ENCODE results near the gene MMGT1.

DNA sequence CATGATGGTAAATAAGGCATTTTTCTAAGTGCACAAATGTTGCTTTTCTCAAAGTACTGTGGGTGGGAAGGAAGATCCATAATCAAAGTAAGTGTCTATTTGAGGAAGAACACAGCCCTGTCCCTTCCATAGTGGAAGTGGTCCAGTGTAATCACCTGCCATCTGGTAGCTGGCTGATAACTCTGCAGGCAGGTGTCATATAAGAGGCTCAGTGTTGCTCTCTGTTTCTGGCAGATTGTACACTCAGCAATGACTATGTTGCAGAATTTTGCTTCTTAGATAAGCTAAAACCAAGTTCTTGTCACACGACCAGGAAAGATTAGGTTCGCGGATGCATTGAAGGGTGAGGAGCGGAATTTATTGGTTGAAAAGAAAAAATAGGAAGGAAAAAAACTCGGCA, 59.4 kb downstream of the MMGT1 start:
- TF ChIP-seq, protein P1, sequence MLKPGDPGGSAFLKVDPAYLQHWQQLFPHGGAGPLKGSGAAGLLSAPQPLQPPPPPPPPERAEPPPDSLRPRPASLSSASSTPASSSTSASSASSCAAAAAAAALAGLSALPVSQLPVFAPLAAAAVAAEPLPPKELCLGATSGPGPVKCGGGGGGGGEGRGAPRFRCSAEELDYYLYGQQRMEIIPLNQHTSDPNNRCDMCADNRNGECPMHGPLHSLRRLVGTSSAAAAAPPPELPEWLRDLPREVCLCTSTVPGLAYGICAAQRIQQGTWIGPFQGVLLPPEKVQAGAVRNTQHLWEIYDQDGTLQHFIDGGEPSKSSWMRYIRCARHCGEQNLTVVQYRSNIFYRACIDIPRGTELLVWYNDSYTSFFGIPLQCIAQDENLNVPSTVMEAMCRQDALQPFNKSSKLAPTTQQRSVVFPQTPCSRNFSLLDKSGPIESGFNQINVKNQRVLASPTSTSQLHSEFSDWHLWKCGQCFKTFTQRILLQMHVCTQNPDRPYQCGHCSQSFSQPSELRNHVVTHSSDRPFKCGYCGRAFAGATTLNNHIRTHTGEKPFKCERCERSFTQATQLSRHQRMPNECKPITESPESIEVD (tag by site-specific recombination; IDR thresholded peaks at IDR 0.05) = no peak
- TF ChIP-seq ZNF23 (tag by site-specific recombination; IDR thresholded peaks at IDR 0.05; ENCODE audit: borderline replicate concordance) (no peak), ZNF707 (tag by site-specific recombination; IDR thresholded peaks at IDR 0.05) (no peak), ZBTB1 (tag by site-specific recombination; IDR thresholded peaks at IDR 0.05) (no peak)
- TF ChIP-seq, protein P2, sequence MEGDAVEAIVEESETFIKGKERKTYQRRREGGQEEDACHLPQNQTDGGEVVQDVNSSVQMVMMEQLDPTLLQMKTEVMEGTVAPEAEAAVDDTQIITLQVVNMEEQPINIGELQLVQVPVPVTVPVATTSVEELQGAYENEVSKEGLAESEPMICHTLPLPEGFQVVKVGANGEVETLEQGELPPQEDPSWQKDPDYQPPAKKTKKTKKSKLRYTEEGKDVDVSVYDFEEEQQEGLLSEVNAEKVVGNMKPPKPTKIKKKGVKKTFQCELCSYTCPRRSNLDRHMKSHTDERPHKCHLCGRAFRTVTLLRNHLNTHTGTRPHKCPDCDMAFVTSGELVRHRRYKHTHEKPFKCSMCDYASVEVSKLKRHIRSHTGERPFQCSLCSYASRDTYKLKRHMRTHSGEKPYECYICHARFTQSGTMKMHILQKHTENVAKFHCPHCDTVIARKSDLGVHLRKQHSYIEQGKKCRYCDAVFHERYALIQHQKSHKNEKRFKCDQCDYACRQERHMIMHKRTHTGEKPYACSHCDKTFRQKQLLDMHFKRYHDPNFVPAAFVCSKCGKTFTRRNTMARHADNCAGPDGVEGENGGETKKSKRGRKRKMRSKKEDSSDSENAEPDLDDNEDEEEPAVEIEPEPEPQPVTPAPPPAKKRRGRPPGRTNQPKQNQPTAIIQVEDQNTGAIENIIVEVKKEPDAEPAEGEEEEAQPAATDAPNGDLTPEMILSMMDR (tag by site-specific recombination; IDR thresholded peaks at IDR 0.05) = no peak
